GM10847 (cell line): Measurements from ENCODE around the gene POLR3A.

ENCODE experiments used
- POLR2A ChIP-seq: IDR thresholded peaks from 2 replicates; pipeline ENCODE4 v1.6.1; 2011; ENCODE audit not compliant: insufficient read length; ENCODE audit errors: extremely low read depth

POLR3A gene

GRCh38 chr10:78004215-78005026 lies 24.9 kb downstream of the POLR3A start:
- TF ChIP-seq POLR2A: no peak

GRCh38 chr10:78002541-78003288 lies 26.6 kb downstream of the POLR3A start:
- no peak for TF ChIP-seq POLR2A

DNA sequence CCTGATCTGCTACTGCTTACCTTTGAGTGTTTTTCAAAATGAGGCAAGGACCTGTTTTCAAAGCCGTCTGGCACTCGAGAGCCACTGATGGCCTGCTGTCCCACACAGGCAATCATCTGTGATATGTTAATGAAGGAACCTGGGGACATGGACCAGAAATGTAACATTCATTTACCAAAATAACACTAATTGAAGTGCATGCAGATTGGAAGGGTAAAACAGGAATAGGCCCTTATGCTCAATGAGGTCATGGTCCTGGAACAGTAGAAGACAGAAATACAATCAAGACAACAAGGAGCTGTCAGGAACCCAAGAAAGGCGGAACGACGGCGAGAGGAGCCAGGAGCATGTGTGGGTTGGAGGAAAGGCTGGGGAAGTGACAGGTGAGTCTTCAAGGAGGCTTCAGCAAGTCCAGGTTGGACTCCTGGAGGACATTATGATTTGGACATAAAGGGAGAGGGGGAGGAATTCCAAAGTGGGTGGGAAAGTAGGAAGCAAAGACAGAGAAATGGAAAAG lies 28.3 kb downstream of the POLR3A start:
- TF ChIP-seq POLR2A: no peak

GRCh38 chr10:78000206-78000605 lies 29.1 kb downstream of the POLR3A start:
- TF ChIP-seq POLR2A: no peak

DNA sequence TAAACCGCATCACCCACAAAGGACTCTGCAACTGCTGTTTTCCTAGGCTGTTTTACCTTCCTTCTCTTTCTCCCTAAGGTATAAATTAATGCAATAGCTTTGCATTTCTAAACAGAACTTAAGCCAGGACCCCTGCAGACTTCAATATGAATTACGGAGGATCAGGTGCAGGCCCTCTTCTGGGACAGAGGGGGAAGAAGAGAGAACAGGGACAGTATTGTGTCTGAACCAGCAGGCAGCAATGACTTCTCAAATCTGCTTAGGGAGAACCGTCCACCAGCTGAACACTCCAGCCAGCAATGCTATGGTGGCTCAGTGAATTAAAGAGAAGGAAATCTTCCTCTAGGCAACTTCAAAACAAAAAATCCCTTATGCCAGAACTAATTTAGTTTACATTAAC lies 35.7 kb downstream of the POLR3A start:
- TF ChIP-seq POLR2A: no peak

DNA sequence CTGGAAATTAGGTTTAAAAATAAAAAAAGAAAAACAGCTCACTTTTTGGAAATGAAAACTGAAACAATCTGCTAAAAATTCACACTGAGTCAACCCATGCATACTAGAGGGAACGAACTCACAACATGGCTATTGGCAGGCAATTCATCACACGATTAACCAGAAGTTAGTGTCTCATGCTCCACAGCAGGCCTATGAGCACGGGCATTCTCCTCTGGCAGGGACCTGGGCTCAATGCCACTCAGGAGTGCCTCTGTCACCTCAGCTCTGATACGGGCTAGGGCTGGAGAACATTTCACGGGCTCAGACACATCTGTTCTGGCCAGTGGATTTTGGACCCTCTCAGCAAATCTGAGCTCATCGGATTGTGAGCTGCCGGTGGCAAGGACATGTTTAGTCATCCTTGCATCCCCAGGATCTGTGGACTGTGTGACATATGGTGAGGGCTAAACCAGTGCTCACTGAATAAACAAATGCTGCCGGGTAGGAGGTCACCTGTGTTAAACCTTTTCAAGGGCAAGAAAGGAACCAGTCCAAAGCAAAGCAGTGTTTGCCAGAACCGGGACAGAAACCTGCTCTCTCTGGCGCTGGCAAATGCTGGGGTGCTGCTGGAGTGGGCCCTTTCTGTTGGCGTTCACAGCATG lies 40.1 kb downstream of the POLR3A start:
- TF ChIP-seq POLR2A: no peak

- no peak for TF ChIP-seq POLR2A
These were observed 41.6 kb downstream of the POLR3A start for GRCh38 chr10:77987671-77988255.

GRCh38 chr10:77984986-77985385 lies 44.3 kb downstream of the POLR3A start:
- TF ChIP-seq POLR2A: no peak

DNA sequence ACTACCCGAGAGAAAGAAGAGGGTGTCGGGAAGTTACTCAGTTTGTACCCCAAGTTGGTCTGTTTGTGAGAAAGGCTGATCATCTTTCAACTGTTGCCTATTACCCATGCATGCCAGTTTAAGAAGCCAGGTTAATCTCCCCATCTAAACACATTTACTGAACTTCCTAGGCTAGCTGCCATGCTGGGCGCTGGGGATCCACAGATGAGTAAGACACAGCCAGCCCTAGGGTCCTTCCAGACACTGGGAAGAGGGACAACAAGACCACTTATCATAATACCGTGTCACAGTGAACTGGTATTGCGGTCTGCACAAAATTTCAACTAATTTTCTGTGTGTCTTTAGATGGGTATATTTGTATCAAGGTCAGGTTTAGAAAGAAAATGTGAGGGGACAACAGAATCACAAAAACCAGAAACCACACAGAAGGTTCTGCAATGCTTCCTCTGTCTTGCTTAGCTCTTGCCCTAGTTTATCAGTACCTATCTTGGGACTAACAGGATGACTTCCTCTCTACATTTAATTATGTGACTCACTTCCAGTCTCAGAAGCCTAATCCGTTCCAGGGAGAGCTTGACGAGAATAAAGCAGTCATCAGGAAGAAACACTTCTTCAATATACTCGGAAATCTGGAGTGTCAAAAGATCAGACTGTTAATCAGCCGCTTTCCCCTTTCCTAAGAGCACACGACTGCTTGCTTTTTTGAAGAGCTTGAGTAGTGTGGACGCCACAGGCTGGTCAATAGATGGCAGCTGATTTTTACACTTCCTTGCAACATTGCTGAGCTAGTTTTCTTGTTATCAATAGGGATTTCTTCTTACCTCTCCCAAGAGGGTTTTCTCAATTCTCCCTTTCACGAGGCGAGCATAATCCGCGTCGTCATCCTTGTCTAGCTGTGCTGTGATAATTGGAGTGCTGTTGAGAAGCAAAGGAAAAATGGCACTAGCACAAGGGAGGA lies 45.7 kb downstream of the POLR3A start:
- no peak for TF ChIP-seq POLR2A

DNA sequence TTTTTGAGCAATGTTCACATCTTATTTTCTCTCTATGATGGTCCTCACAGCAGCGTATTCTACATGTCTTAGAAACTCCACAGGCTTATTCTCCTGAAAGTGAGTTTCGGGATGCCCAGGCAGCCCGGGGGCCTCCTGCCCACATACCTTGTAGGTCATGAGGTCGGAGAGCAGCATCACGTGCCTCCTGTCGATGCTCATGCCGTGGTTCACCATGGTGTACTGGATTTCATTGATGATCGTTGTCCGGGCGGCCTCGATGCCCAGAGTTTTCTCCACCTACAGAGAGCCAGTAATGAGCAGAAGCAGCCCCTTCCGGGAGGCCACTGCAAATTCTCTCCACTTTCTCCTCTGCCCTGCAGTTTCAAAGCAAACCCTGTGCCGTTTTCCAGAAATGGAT lies 48.0 kb downstream of the POLR3A start:
- TF ChIP-seq POLR2A: no peak

DNA sequence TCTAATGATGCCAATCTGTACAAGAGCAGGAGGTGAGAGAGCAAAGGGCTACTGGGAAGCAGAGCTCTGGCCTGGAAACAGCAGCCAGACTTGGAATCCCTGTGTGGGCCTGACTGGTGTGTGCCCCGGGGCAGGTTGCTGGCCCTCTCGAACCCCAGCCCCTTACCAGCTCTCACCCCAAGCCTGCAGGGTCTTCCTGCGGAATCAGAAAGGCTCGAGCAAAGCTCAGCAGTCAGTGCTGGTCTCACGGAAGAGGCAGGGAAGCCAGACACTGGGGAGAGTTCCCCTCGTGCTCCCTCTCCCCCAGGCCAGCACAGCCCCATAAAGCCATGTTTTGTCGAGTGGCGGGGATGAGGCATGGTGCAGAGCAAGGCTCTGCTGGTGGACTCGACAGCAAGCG lies 50.1 kb downstream of the POLR3A start:
- no peak for TF ChIP-seq POLR2A

GRCh38 chr10:77978360-77978759 lies 51.0 kb downstream of the POLR3A start:
- TF ChIP-seq POLR2A: no peak

DNA sequence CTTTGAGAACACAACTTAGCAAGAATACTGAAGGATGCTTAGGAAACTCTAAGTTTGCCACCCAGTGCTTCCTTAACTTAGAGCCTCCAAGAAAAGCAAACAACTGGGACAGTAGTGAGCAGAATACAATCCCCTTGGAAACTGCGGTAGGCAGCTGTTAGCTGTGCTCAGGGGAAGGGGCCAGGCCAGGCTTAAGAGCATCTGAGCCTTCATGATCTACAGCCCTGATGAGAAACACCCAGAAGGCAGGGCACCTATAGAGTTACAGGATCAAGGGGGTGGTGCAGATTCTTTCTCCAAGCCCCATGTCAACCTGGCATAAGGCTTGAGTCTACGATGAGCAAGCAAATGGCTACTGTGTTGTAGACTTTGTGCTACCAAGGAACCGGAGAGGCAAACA lies 51.4 kb downstream of the POLR3A start:
- no peak for TF ChIP-seq POLR2A

GRCh38 chr10:77977016-77977415 lies 52.3 kb downstream of the POLR3A start:
- no peak for TF ChIP-seq POLR2A
